H1 (cell line): ENCODE data around the gene RAB3GAP1. TPM values are rescaled to one million over a fixed set of nuclear protein-coding genes. Genes with fewer than 3 reads are reported as not detected.

Experiments
- CTCF ChIA-PET: fragments of 300-600 bp; sonication (Branson Sonifier 250); formaldehyde crosslinking; loops from one replicate; lab custom pipeline; 2021; ENCODE audit not compliant: partially characterized antibody; lab: Charles Lee
- POLR2A ChIA-PET: fragments of 300-600 bp; sonication (Branson Sonifier 250); formaldehyde crosslinking; loops from one replicate; lab custom pipeline; 2021; ENCODE audit warnings: inconsistent platforms; ENCODE audit not compliant: partially characterized antibody; lab: Charles Lee
- DNase-seq, 2 experiments: peaks; one replicate each; pipeline versions ENCODE4 v3.0.0 to v3.0.0-alpha.2; 2010 to 2022; ENCODE audit warnings: low spot score in 2 of 2, low read depth in 1 of 2, mixed read lengths in 1 of 2
- FAIRE-seq: peaks from 2 replicates; lab custom pipeline; 2011; peaks lifted over from hg19 to GRCh38; lab: Jason Lieb, UNC
- H2AFZ ChIP-seq: 2 replicates; pipeline ENCODE4 v1.8.1; 2012; ENCODE audit warnings: low read length, inconsistent platforms
- H2AK5ac ChIP-seq: 2 replicates; pipeline ENCODE4 v1.6.1; 2013; ENCODE audit warnings: low read depth, low read length
- H2BK120ac ChIP-seq: replicated peaks from 2 replicates; pipeline ENCODE3; 2013; ENCODE audit warnings: low read depth, low read length, inconsistent platforms
- H2BK12ac ChIP-seq: 2 replicates; pipeline ENCODE4 v1.6.1; 2013; ENCODE audit warnings: low read depth, low read length
- H2BK15ac ChIP-seq: 2 replicates; pipeline ENCODE4 v1.6.1; 2013; ENCODE audit warnings: low read length
- H2BK20ac ChIP-seq: 2 replicates; pipeline ENCODE4 v1.6.1; 2013; ENCODE audit warnings: low read length
- H2BK5ac ChIP-seq: 2 replicates; pipeline ENCODE4 v1.6.1; 2013; ENCODE audit warnings: low read depth, low read length
- H3K14ac ChIP-seq: 2 replicates; pipeline ENCODE4 v1.6.1; 2013; ENCODE audit warnings: inconsistent platforms; ENCODE audit not compliant: insufficient read length
- H3K18ac ChIP-seq: 2 replicates; pipeline ENCODE4 v1.6.1; 2013; ENCODE audit warnings: low read length; ENCODE audit errors: extremely low read depth
- H3K23ac ChIP-seq: 2 replicates; pipeline ENCODE4 v1.6.1; 2013; ENCODE audit warnings: inconsistent platforms; ENCODE audit not compliant: insufficient read length
- H3K23me2 ChIP-seq: 2 replicates; pipeline ENCODE4 v1.6.1; 2013; ENCODE audit warnings: low read depth, low read length
- H3K27ac ChIP-seq: 2 replicates; pipeline ENCODE4 v1.6.1; 2011; ENCODE audit warnings: low read depth, low read length, inconsistent platforms
- H3K27me3 ChIP-seq, 4 experiments: replicated peaks in 1 of 4; 1 replicate in 1 of 4; 2 replicates in 3 of 4; pipeline versions ENCODE4 v1.6.1 to v1.8.1; 2011 to 2013; ENCODE audit warnings: low read length in 3 of 4, mild to moderate bottlenecking in 3 of 4, inconsistent platforms in 2 of 4, mixed read lengths in 2 of 4, moderate library complexity in 1 of 4; ENCODE audit not compliant: control insufficient read depth in 3 of 4, insufficient read depth in 3 of 4; ENCODE audit errors: extremely low read depth in 1 of 4
- H3K36me3 ChIP-seq, 4 experiments: 2 replicates each; pipeline versions ENCODE4 v1.6.1 to v1.8.1; 2011 to 2013; ENCODE audit warnings: mild to moderate bottlenecking in 4 of 4, low read length in 3 of 4, moderate library complexity in 2 of 4, control low read depth in 1 of 4, inconsistent platforms in 1 of 4; ENCODE audit not compliant: insufficient read depth in 4 of 4, control insufficient read depth in 2 of 4
- H3K4ac ChIP-seq: replicated peaks from 2 replicates; pipeline ENCODE3; 2013; ENCODE audit warnings: low read length, low read depth, mixed read lengths, inconsistent platforms; ENCODE audit not compliant: insufficient read length
- H3K4me1 ChIP-seq, 4 experiments: replicated peaks in 1 of 4; 1 replicate in 1 of 4; 2 replicates in 3 of 4; pipeline versions ENCODE4 v1.6.1 to v1.8.1; 2011 to 2013; ENCODE audit warnings: low read length in 3 of 4, inconsistent platforms in 2 of 4, mixed read lengths in 1 of 4; ENCODE audit not compliant: insufficient read depth in 4 of 4, control insufficient read depth in 3 of 4
- H3K4me2 ChIP-seq, 2 experiments: 2 replicates each; pipeline versions ENCODE4 v1.6.1 to v1.8.1; 2011 to 2013; ENCODE audit warnings: low read depth in 2 of 2, low read length in 2 of 2, control low read depth in 1 of 2, inconsistent platforms in 1 of 2, mild to moderate bottlenecking in 1 of 2; ENCODE audit not compliant: insufficient read depth in 1 of 2
- H3K4me3 ChIP-seq, 4 experiments: fragments of 200-600, 300-600 bp in 1 of 4; sonication (generic), shearing (Covaris generic), sonication (Bioruptor Twin) in 1 of 4; 2 replicates each; pipeline versions ENCODE4 v1.5.1 to v1.8.1; 2011 to 2016; ENCODE audit warnings: low read length in 4 of 4, low read depth in 3 of 4, control low read depth in 2 of 4, inconsistent platforms in 2 of 4, mild to moderate bottlenecking in 2 of 4, mixed read lengths in 1 of 4, moderate library complexity in 1 of 4; ENCODE audit not compliant: insufficient read depth in 2 of 4; ENCODE audit errors: extremely low read depth in 1 of 4
- H3K56ac ChIP-seq: replicated peaks from 2 replicates; pipeline ENCODE3; 2013; ENCODE audit warnings: low read depth, mild to moderate bottlenecking, mixed read lengths, low read length, inconsistent platforms; ENCODE audit not compliant: insufficient read length
- H3K79me1 ChIP-seq: 2 replicates; pipeline ENCODE4 v1.6.1; 2013; ENCODE audit warnings: low read depth, low read length, control low read depth
- H3K79me2 ChIP-seq, 2 experiments: 2 replicates each; pipeline versions ENCODE4 v1.6.1 to v1.8.1; 2012 to 2013; ENCODE audit warnings: low read length in 2 of 2, mild to moderate bottlenecking in 2 of 2, inconsistent platforms in 1 of 2; ENCODE audit not compliant: insufficient read depth in 2 of 2, control insufficient read depth in 1 of 2
- H3K9ac ChIP-seq, 4 experiments: replicated peaks in 1 of 4; 1 replicate in 1 of 4; 2 replicates in 3 of 4; pipeline versions ENCODE4 v1.6.1 to v1.8.1; 2011 to 2013; ENCODE audit warnings: low read depth in 3 of 4, low read length in 3 of 4, control low read depth in 2 of 4, mild to moderate bottlenecking in 2 of 4, moderate library complexity in 2 of 4, inconsistent platforms in 1 of 4; ENCODE audit errors: extremely low read depth in 1 of 4
- H3K9me3 ChIP-seq, 2 experiments: 2 replicates each; pipeline versions ENCODE4 v1.6.1 to v1.8.1; 2012 to 2013; ENCODE audit warnings: mild to moderate bottlenecking in 2 of 2, moderate library complexity in 2 of 2, control low read depth in 1 of 2, inconsistent platforms in 1 of 2, low read depth in 1 of 2, low read length in 1 of 2, mixed read lengths in 1 of 2; ENCODE audit not compliant: insufficient read depth in 2 of 2
- H4K20me1 ChIP-seq, 2 experiments: replicated peaks in 1 of 2; 2 replicates each; pipeline versions ENCODE3 to v1.8.1; 2011 to 2013; ENCODE audit warnings: inconsistent platforms in 2 of 2, low read length in 2 of 2, mild to moderate bottlenecking in 1 of 2; ENCODE audit not compliant: insufficient read depth in 2 of 2, control insufficient read depth in 1 of 2
- H4K5ac ChIP-seq: 2 replicates; pipeline ENCODE4 v1.6.1; 2013; ENCODE audit warnings: low read length, low read depth, mixed read lengths, inconsistent platforms; ENCODE audit not compliant: insufficient read length
- H4K8ac ChIP-seq: 2 replicates; pipeline ENCODE4 v1.8.0; 2013; ENCODE audit warnings: mild to moderate bottlenecking, moderate library complexity, low read length, inconsistent platforms; ENCODE audit not compliant: insufficient read depth; ENCODE audit errors: extremely low read depth
- H4K91ac ChIP-seq: replicated peaks from 2 replicates; pipeline ENCODE3; 2013; ENCODE audit warnings: low read length, mixed read lengths, inconsistent platforms; ENCODE audit not compliant: insufficient read length
- KDM1A ChIP-seq: fragments of 200-600, 300-600 bp; sonication (generic); IDR thresholded peaks from 2 replicates; pipeline ENCODE4 v1.7.1; 2016; ENCODE audit warnings: mild to moderate bottlenecking, low read length, borderline replicate concordance
- POU5F1 ChIP-seq: IDR thresholded peaks from 2 replicates; pipeline ENCODE4 v1.6.1; 2011; ENCODE audit warnings: low read depth, mild to moderate bottlenecking, low read length, moderate library complexity
- SIN3A ChIP-seq, 2 experiments: IDR thresholded peaks in 1 of 2; conservative IDR thresholded peaks in 1 of 2; 2 replicates each; pipeline ENCODE4 v1.6.1; 2011 to 2012; ENCODE audit warnings: low read length in 2 of 2, improper control_type of control experiment in 1 of 2, low read depth in 1 of 2, mild to moderate bottlenecking in 1 of 2
- SP1 ChIP-seq: IDR thresholded peaks from 2 replicates; pipeline ENCODE4 v1.6.1; 2011; ENCODE audit warnings: low read depth, low read length
- SP2 ChIP-seq: IDR thresholded peaks from 2 replicates; pipeline ENCODE4 v1.6.1; 2012; ENCODE audit warnings: mild to moderate bottlenecking, low read length, inconsistent platforms
- TCF12 ChIP-seq: IDR thresholded peaks from 2 replicates; pipeline ENCODE4 v1.6.1; 2011; ENCODE audit warnings: low read depth, mild to moderate bottlenecking, low read length
- ZNF274 ChIP-seq: IDR thresholded peaks from 2 replicates; pipeline ENCODE4 v1.7.0; 2012; ENCODE audit warnings: low read length, borderline replicate concordance; ENCODE audit errors: extremely low read depth
- WGBS, 2 experiments: shearing (Covaris generic) in 1 of 2; methylation state at CpG; one replicate each; pipeline versions ENCODE4 v1.1.6 to v1.1.7; 2013 to 2015; ENCODE audit warnings: low lambda C conversion rate in 2 of 2, mixed read lengths in 2 of 2, inconsistent platforms in 1 of 2, low coverage in 1 of 2, missing lambda C conversion rate in 1 of 2; ENCODE audit not compliant: insufficient replicate concordance in 2 of 2, insufficient coverage in 1 of 2, insufficient read length in 1 of 2; ENCODE audit errors: extremely low coverage in 1 of 2, missing lambda C conversion rate in 1 of 2; 5-methylcytosine and 5-hydroxymethylcytosine counted together
- polyA plus RNA-seq, 7 experiments: library from polyadenylated mRNA; depleted of rRNA in 3 of 7; stranded (reverse) in 5 of 7; unstranded in 2 of 7; fragments of >200 nt in 5 of 7; fragments of 200-250 nt in 2 of 7; gene quantifications; 1 replicate in 5 of 7; 2 replicates in 1 of 7; 4 replicates in 1 of 7; pipeline versions ENCODE4 v1.2.1 to v1.2.3, GENCODE V29; 2011 to 2013; ENCODE audit warnings: missing spikeins in 2 of 7, mixed read lengths in 2 of 7
- total RNA-seq: library from RNA; stranded (reverse); fragmentation: NEBNext Ultra II Directional; extraction: Animal tissue kit (Norgen Biotek cat#: 25700); gene quantifications from 2 replicates; pipeline ENCODE4 v1.2.1, GENCODE V29; 2021
- TF ChIP-seq, protein P1 (sequence below): IDR thresholded peaks from 2 replicates; pipeline ENCODE4 v1.6.1; 2012; ENCODE audit warnings: inconsistent platforms
- TF ChIP-seq, protein P2 (sequence below): IDR thresholded peaks from 2 replicates; pipeline ENCODE4 v1.6.1; 2012; ENCODE audit warnings: inconsistent platforms
- TF ChIP-seq, protein P3 (sequence below): IDR thresholded peaks from 2 replicates; pipeline ENCODE4 v1.6.1; 2011; ENCODE audit warnings: low read length, improper control_type of control experiment
- TF ChIP-seq, protein P4 (sequence below): IDR thresholded peaks from 2 replicates; pipeline ENCODE4 v1.6.1; 2011; ENCODE audit warnings: low read depth, mild to moderate bottlenecking, low read length; ENCODE audit not compliant: insufficient read depth

RAB3GAP1 gene
- total and polyA plus RNA-seq, 2 of the 8 experiments (the other 6 are each of a cell fraction or from before 2014, with no cell fraction given): 9.8 to 28.6 TPM

GRCh38 chr2:135023886-135024485 is 28.1 kb upstream of the RAB3GAP1 start:
- Histone ChIP-seq H2BK15ac (no peak overlapping the region), H2BK12ac (no peak overlapping the region), H3K4me3 (no peak overlapping the region), H2BK20ac (no peak overlapping the region), H2AFZ (no peak overlapping the region; the same call in 1 of the 2 replicates), H4K20me1 (no peaks in the 10 kb centered on the region), H4K91ac (no peak overlapping the region), H2BK5ac (no peak overlapping the region), H3K4me2 (no peak overlapping the region), H3K4ac (no peak overlapping the region), H4K5ac (no peak overlapping the region), H3K9me3 (no peaks in the 10 kb centered on the region), H4K8ac (no peak overlapping the region), H3K23ac (no peak overlapping the region), H3K9ac (no peak overlapping the region), H3K23me2 (no peaks in the 10 kb centered on the region), H2BK120ac (no peak overlapping the region), H3K36me3 (no peaks in the 10 kb centered on the region), H3K27me3 (no peaks in the 10 kb centered on the region), H3K18ac (no peak overlapping the region), H2AK5ac (no peak overlapping the region), H3K56ac (no peak overlapping the region), H3K27ac (no peak overlapping the region), H3K14ac (no peak overlapping the region), H3K79me2 (no peaks in the 10 kb centered on the region), H3K4me1 (no peaks in the 10 kb centered on the region), H3K79me1 (no peaks in the 10 kb centered on the region)
- POLR2A ChIA-PET: interaction anchor here (0.7 kb wide), 1 partner anchor 1685 kb away, joined by 3 read pairs; no protein-coding TSS in a partner anchor
- TF ChIP-seq, protein P1, sequence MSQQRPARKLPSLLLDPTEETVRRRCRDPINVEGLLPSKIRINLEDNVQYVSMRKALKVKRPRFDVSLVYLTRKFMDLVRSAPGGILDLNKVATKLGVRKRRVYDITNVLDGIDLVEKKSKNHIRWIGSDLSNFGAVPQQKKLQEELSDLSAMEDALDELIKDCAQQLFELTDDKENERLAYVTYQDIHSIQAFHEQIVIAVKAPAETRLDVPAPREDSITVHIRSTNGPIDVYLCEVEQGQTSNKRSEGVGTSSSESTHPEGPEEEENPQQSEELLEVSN: no peak
- no peak for TF ChIP-seq SP1
- no peak for TF ChIP-seq POU5F1
- no peak for TF ChIP-seq KDM1A
- no peak for TF ChIP-seq SP2
- TF ChIP-seq, protein P2, sequence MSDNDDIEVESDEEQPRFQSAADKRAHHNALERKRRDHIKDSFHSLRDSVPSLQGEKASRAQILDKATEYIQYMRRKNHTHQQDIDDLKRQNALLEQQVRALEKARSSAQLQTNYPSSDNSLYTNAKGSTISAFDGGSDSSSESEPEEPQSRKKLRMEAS: no peak
- TF ChIP-seq SIN3A (conservative IDR thresholded peaks at IDR 0.05 in 1 of 2, IDR thresholded peaks at IDR 0.05 in 1 of 2; ENCODE audit: low read depth in 1 of 2, low read length in 2 of 2): no peak
- TF ChIP-seq, protein P3, sequence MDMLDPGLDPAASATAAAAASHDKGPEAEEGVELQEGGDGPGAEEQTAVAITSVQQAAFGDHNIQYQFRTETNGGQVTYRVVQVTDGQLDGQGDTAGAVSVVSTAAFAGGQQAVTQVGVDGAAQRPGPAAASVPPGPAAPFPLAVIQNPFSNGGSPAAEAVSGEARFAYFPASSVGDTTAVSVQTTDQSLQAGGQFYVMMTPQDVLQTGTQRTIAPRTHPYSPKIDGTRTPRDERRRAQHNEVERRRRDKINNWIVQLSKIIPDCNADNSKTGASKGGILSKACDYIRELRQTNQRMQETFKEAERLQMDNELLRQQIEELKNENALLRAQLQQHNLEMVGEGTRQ: no peak
- no peak for TF ChIP-seq TCF12
- TF ChIP-seq ZNF274: no peak
- TF ChIP-seq, protein P4, sequence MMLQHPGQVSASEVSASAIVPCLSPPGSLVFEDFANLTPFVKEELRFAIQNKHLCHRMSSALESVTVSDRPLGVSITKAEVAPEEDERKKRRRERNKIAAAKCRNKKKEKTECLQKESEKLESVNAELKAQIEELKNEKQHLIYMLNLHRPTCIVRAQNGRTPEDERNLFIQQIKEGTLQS: no peak
- WGBS, 2 experiments: 89% methylated on average over 5 of the region's 5 CpGs; no CpG with 5 or more reads in 1 of the 2 experiments
- no peak for FAIRE-seq
- CTCF ChIA-PET: interaction anchor here (0.7 to 1.2 kb wide), 2 partner anchors 20 to 686 kb away, joined by 3 to 4 read pairs; no protein-coding TSS in a partner anchor
- DNase-seq: no peak
